Aorta (tissue), 5 donors: ENCODE data around the gene STMP1. TPM values are rescaled to one million over a fixed set of nuclear protein-coding genes. Genes with fewer than 3 reads are reported as not detected.
A peak's percentile ranks its signal among the peaks of the same experiment; 100 is the strongest.

Experiments used
- ATAC-seq: fragments of 200-7000 bp; cut with Tn5 transposase; one replicate; pipeline ENCODE4 v1.9.1; 2022; ENCODE audit warnings: moderate library complexity; ENCODE audit not compliant: low FRiP score
- DNase-seq, 2 donors: peaks; one replicate each; pipeline ENCODE4 v3.0.0-alpha.2; 2020
- H3K27ac ChIP-seq, 2 donors: one replicate each; pipeline ENCODE4 v1.5.1; 2013; ENCODE audit warnings: low read length in 2 of 2, mild to moderate bottlenecking in 2 of 2, moderate library complexity in 2 of 2, control low read depth in 1 of 2, inconsistent platforms in 1 of 2, low read depth in 1 of 2
- H3K27me3 ChIP-seq, 2 donors: one replicate each; pipeline ENCODE4 v1.6.1; 2013; ENCODE audit warnings: control low read depth in 1 of 2, low read length in 1 of 2, mild to moderate bottlenecking in 1 of 2, moderate library complexity in 1 of 2; ENCODE audit not compliant: insufficient read depth in 2 of 2, control insufficient read depth in 1 of 2
- H3K36me3 ChIP-seq, 2 donors: one replicate each; pipeline ENCODE4 v1.6.1; 2013; ENCODE audit warnings: control low read depth in 1 of 2, low read length in 1 of 2, mild to moderate bottlenecking in 1 of 2; ENCODE audit not compliant: insufficient read depth in 2 of 2, control insufficient read depth in 1 of 2
- H3K4me1 ChIP-seq, 2 donors: one replicate each; pipeline ENCODE4 v1.6.1; 2013; ENCODE audit warnings: low read length in 2 of 2, control low read depth in 1 of 2, mild to moderate bottlenecking in 1 of 2, moderate library complexity in 1 of 2; ENCODE audit not compliant: insufficient read depth in 2 of 2, control insufficient read depth in 1 of 2
- H3K4me3 ChIP-seq, 2 donors: one replicate each; pipeline ENCODE4 v1.5.1; 2013; ENCODE audit warnings: low read length in 2 of 2, control low read depth in 1 of 2, mild to moderate bottlenecking in 1 of 2
- H3K9me3 ChIP-seq: one replicate; pipeline ENCODE4 v1.6.1; 2013; ENCODE audit warnings: mild to moderate bottlenecking, low read length; ENCODE audit not compliant: control insufficient read depth
- WGBS, 2 donors: extraction: QIAGEN DNeasy Blood & Tissue Kit; methylation state at CpG; one replicate each; pipeline ENCODE4 v1.1.7; 2013; 5-methylcytosine and 5-hydroxymethylcytosine counted together
- intact Hi-C, 2 donors: fragments of 100-400 bp; cut with DNase I; formaldehyde crosslinking; loops; one replicate each; pipeline versions ENCODE4 v1.14.2 to v1.15.0; 2022
- polyA plus RNA-seq, 2 donors: library from polyadenylated mRNA; stranded (reverse); fragments of 200-250 nt; gene quantifications; one replicate each; pipeline ENCODE4 v1.2.3, GENCODE V29; 2013
- total RNA-seq, 2 donors: library from RNA; stranded (reverse); fragmentation: NEBNext Ultra II Directional; extraction: Animal tissue kit (Norgen Biotek cat#: 25700); gene quantifications; one replicate each; pipeline ENCODE4 v1.2.1, GENCODE V29; 2021
- donor health status: healthy with polysubstance abuse.
- donor health status: Bipolar disorder and iron deficiency.
- donor health status: DM: no; HTN: no; CAD: no.
- donor health status: DM: no; HTN: no; CAD: no.
- donor health status: DM: yes; HTN: yes; CAD: no.

Gene STMP1
- total and polyA plus RNA-seq, 4 donors: 29.8 to 43.3 (median 37.1) TPM

DNA sequence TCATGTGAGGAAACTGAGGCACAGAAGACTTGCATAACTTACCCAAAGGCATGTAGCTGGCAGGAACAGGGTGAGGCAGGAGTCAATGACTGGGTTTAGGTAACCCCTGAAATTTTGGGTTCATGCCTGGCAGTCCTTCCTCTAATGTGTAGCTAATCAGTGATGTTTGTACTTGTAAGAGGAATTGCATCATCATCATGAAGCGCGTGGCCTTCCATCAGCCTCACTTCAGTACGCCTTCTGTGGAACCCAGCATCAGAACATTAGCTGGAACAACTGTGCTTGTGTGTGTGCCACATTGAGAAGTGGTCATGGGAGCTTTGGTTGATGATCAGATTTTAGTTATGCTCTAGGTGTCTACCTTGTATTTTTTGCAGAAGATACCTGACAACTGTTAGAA lies 18.2 kb upstream of the STMP1 start:
- ATAC-seq: no peak
- Histone ChIP-seq H3K27ac (no peak overlapping the region), H3K4me1 (no peaks in the 10 kb centered on the region), H3K36me3 (peaks cover 0 to 8% of the 10 kb centered on the region in 2 donors), H3K4me3 (no peak overlapping the region), H3K9me3 (no peaks in the 10 kb centered on the region), H3K27me3 (no peaks in the 10 kb centered on the region)
- 75 to 77% methylated on average over 3 of the region's 3 CpGs for WGBS, 2 donors
- intact Hi-C loops: loop anchor here in 1 of 2 donors (2.0 kb wide), 1 partner anchor 363 kb away; no protein-coding TSS in a partner anchor
- DNase-seq: no peak

DNA sequence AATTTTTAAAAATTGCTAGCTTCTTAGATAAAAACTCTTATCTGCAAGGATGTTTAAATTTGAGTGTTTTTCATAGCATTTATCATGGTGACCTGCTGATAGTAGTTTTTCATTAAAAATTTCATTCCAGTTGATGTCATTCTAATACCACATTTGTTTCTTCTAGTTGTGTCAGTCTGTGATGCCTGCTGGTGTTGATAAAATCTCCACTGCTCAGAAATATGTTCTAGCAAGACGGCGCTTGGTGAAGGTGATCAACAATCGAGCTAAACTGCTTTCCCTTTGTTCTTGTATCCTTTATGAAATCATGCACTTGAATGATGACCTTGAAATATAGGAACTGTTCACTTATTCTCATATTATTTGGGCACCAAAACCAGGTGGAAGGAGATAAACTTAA lies 17.6 kb upstream of the STMP1 start:
- H3K4me1 ChIP-seq: no peaks in the 10 kb centered on the region
- H3K27ac ChIP-seq: no peak overlapping the region
- H3K36me3 ChIP-seq: peaks cover 0 to 8% of the 10 kb centered on the region in 2 donors
- H3K9me3 ChIP-seq: no peaks in the 10 kb centered on the region
- H3K4me3 ChIP-seq: no peak overlapping the region
- no peaks in the 10 kb centered on the region for H3K27me3 ChIP-seq
- DNase-seq: no peak
- intact Hi-C loops: loop anchor here (2.0 to 5.0 kb wide), 2 partner anchors 362 to 364 kb away; no protein-coding TSS in a partner anchor
- ATAC-seq: no peak
- WGBS, 2 donors: 75% methylated on average over 3 of the region's 3 CpGs

DNA sequence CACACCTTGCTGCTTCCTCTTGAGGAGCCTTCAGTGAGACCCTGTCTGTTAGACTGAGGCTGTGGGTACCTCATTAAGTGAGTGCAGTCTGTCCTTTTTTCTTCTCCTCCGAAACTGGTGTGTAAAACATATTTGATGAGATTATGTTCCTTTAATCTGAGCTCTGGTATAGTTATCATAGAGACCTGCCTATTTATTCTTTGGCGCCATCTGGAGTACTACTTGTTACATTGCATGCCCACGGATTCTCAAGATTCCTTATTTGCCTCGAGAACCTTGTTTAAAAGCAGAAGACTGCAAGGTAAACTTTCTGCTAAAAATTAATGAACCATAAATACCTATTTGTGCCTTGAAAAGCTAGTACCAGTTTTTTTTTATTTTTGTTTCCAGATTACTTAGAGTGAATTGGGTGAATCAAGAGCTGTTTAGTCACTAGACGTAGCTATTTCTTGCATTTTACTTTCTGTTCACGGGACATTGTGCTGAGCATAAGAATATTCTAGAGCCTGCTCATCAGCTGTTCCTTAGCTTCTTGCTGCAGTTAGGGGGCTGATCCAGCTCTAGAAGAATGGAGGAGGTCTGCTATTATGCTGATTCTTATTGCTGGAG lies 16.9 kb upstream of the STMP1 start:
- no peak overlapping the region for H3K4me3 ChIP-seq
- DNase-seq (no peak), ATAC-seq (peak; percentile 81)
- intact Hi-C loops: loop anchor here (2.0 to 5.0 kb wide), 2 partner anchors 363 to 365 kb away; no protein-coding TSS in a partner anchor
- peaks cover 0 to 8% of the 10 kb centered on the region in 2 donors for H3K36me3 ChIP-seq
- H3K27me3 ChIP-seq: no peaks in the 10 kb centered on the region
- no peak overlapping the region for H3K27ac ChIP-seq
- no peaks in the 10 kb centered on the region for H3K9me3 ChIP-seq
- 15 to 21% methylated on average over 6 of the region's 6 CpGs for WGBS, 2 donors
- no peaks in the 10 kb centered on the region for H3K4me1 ChIP-seq

DNA sequence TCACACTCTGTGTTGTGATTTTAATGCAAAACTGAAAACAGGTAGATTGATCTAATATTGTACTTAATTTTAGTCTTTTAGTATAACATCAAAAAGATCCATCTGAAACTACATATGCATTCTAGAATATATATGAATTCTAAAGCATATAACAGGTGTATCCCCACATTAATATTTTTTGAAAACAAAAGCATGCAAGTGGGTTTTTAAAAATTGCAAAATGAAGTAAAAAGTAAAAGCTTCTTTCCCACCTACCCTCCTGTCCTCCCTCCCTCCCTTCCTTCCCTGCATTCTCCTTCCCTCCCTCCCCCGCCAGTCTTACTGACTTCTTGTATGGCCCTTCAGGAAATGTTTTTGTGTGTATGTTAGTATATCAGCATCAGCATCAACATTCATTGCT lies 14.6 kb upstream of the STMP1 start:
- Histone ChIP-seq H3K36me3 (peaks cover 0 to 7% of the 10 kb centered on the region in 2 donors), H3K4me1 (no peaks in the 10 kb centered on the region), H3K27ac (no peak overlapping the region), H3K9me3 (no peaks in the 10 kb centered on the region), H3K4me3 (no peak overlapping the region), H3K27me3 (no peaks in the 10 kb centered on the region)
- DNase-seq: no peak
- WGBS, 2 donors: 92 to 96% methylated on average over 1 of the region's 1 CpG
- intact Hi-C loops: loop anchor here in 1 of 2 donors (5.0 kb wide), 1 partner anchor 365 kb away; no protein-coding TSS in a partner anchor
- ATAC-seq: no peak

DNA sequence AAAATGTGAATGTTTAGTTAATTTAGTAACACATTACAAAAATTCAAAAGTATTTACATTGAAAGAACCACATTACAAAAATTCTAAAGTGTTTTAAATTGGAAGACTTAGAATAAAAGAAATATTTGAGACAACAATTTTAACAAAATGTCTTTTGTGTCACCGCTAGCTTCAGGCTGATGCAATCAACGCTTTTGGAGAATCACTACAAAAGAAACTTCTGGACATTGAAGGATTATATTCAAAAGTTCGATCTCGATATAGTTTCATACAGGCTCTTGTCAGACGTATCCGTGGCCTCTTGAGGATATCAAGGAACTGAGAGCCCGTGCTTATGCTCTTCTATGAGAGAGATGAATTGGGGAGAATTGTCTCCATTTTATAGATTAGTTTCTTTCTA lies 14.1 kb upstream of the STMP1 start:
- H3K27me3 ChIP-seq: no peaks in the 10 kb centered on the region
- no peak overlapping the region for H3K27ac ChIP-seq
- intact Hi-C loops: loop anchor here in 1 of 2 donors (5.0 kb wide), 1 partner anchor 366 kb away; no protein-coding TSS in a partner anchor
- DNase-seq (no peak), ATAC-seq (no peak)
- no peaks in the 10 kb centered on the region for H3K4me1 ChIP-seq
- peaks cover 0 to 7% of the 10 kb centered on the region in 2 donors for H3K36me3 ChIP-seq
- 82 to 90% methylated on average over 7 of the region's 7 CpGs for WGBS, 2 donors
- H3K4me3 ChIP-seq: no peak overlapping the region
- H3K9me3 ChIP-seq: no peaks in the 10 kb centered on the region

DNA sequence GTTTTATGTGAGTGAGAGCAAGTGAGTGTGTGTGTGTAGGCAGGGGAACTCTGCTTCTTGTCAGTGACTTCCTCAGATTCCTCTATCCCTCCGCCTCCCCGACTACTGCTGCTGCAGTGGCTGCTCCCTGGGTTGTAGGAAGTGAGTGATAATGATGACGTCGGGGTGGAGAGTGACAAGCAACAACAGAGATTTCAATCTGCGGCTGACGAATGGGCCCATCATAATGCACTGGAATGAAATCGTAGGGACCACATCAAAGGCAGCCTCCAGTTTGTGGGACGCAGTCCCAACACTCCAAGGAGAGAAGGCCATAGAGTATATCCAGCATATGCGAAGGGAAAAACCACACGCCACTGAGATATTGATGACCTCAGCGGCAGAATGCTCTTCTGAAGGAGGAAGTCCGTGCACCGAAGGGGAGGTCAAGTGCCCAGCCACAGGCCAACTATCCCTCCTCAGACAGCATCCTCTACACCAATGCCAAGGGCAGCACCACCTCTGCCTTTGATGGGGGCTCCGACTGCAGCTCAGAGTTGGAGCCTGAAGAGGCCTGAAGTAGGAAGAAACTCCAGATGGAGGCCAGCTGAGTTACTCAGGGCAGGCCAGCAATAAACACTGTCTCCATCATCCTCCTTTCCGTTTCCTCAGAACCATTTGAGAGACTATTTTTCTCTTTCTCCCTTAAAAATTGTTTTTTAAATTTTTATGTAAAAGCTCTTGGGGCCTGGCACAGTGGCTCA lies 11.3 kb upstream of the STMP1 start:
- H3K4me1 ChIP-seq: no peaks in the 10 kb centered on the region
- 76 to 79% methylated on average over 15 of the region's 15 CpGs for WGBS, 2 donors
- peak in 1 of 2 donors; percentile 65 for DNase-seq
- no peaks in the 10 kb centered on the region for H3K36me3 ChIP-seq
- H3K27me3 ChIP-seq: no peaks in the 10 kb centered on the region
- H3K9me3 ChIP-seq: no peaks in the 10 kb centered on the region
- H3K4me3 ChIP-seq: no peak overlapping the region
- peak; percentile 57 for ATAC-seq
- H3K27ac ChIP-seq: no peak overlapping the region
- intact Hi-C loops: no loop called here

DNA sequence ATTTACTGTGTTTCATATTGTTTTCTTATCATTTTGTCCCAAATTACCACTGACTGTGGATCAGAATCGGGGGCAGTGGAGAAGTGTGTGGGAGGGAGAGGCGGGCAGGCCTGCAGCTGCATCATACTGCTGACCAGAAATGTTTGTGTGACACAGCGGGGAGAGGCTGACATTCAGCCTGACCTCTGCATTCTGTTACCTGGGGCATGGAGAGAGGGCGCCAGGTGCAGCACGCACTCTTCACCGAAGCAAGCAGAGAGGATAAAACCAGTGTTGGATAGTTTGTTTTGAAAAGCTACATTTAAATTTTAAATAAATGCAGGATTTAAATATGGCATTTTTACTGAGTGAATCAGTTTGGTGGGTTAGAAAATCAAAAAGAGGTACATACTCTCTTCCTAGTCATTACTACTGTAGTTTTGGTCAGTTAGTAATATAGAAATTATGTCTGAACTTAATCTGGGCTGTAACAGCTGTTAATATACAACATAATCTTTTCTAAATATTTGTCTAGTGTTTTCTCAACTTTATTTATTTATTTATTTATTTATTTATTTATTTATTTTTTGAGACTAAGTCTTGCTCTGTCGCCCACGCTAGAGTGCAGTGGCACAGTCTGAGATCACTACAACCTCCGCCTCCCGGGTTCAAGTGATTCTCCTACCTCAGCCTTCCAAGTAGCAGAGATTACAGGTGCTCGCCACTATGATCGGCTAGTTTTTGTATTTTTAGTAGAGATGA lies 8.8 kb upstream of the STMP1 start:
- ATAC-seq: no peak
- H3K36me3 ChIP-seq: no peaks in the 10 kb centered on the region
- 85 to 90% methylated on average over 12 of the region's 12 CpGs for WGBS, 2 donors

DNA sequence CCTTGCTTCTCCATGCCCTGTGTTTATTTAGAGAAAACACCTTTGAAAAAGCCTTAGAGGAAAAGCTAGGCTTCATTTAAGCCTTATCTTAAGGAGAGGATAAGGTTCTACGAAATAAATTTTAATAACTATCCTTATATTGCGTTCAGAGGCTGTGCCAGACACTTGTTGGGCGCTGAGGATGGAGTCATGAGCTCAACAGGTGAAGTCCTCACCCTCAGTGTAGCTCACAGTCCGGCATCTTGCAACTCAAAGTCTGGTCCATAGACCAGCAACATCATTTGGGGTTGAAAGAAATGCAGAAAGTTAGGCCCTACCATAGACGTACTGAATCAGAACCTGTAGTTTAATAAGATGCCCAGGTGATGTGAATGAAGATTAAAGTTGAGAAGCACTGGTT lies 3.8 kb upstream of the STMP1 start:
- Histone ChIP-seq H3K27ac (no peak overlapping the region), H3K27me3 (no peaks in the 10 kb centered on the region), H3K4me1 (no peaks in the 10 kb centered on the region), H3K36me3 (no peaks in the 10 kb centered on the region), H3K9me3 (no peaks in the 10 kb centered on the region), H3K4me3 (no peak overlapping the region)
- DNase-seq (no peak), ATAC-seq (no peak)
- 84 to 93% methylated on average over 5 of the region's 5 CpGs for WGBS, 2 donors
- intact Hi-C loops: no loop called here

More for the DNA sequence above, 8.8 kb upstream of the STMP1 start:
- no peaks in the 10 kb centered on the region for H3K9me3 ChIP-seq
- no peak overlapping the region for H3K27ac ChIP-seq
- intact Hi-C loops: no loop called here
- H3K4me3 ChIP-seq: no peak overlapping the region
- DNase-seq: no peak
- no peaks in the 10 kb centered on the region for H3K4me1 ChIP-seq
- no peaks in the 10 kb centered on the region for H3K27me3 ChIP-seq
